ENCODE results near the gene NOTUM.

DNA sequence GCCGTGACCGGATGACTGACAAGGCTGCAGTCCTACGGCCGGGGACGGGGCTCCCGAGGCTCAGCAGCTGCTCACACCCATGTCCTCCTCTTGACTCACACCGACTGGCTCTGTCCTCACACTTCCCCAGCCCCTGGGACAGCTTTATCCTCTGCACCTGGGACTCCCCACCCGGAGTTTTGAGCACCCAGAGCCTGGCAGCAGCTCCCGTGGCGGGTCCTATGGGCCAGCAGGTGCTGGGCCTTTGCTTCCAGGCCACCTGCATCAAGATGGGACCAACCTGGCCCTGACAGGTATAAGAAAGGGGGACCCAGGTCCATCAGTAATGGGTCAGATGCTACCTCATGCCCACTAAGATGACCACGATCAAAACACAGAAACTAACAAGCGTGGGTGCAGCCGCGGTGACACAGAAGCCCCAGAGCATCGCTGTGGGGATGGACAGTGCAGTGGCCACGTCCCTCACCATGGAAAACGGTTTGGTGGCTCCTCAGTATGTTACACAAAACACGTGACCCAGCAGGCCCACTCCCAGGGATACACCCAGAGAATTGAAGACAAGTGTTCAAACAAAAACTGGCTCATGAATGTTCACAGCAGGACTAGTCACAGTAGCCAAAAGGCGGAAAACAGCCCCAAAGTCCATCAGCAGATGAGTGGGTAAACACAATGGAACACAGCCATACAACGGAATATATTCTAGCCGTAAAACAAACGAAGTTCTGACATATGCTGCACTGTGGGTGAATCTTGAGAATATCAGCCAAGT, 3.3 kb upstream of the NOTUM start:
- no peak for TF ChIP-seq CTCF (IDR thresholded peaks at IDR 0.05)
- TF ChIP-seq POLR2A (IDR thresholded peaks at IDR 0.05): no peak
